Osteoblast (primary cell): ENCODE results near the gene BSG. TPM values are rescaled to one million over a fixed set of nuclear protein-coding genes. Genes with fewer than 3 reads are reported as not detected.

Experiments used
- DNase-seq: peaks from one replicate; pipeline ENCODE4 v3.0.0; 2011; ENCODE audit warnings: low spot score, mixed read lengths; ENCODE audit not compliant: insufficient read length; ENCODE audit errors: missing footprints
- H2AFZ ChIP-seq: 2 replicates; pipeline ENCODE4 v1.6.0; 2011; ENCODE audit warnings: mild to moderate bottlenecking, low read length
- H3K27ac ChIP-seq: 2 replicates; pipeline ENCODE4 v1.5.1; 2011; ENCODE audit warnings: mild to moderate bottlenecking, low read depth, low read length, moderate library complexity
- H3K27me3 ChIP-seq: 2 replicates; pipeline ENCODE4 v1.6.0; 2012; ENCODE audit warnings: mild to moderate bottlenecking, control low read depth, inconsistent platforms, low read length, moderate library complexity; ENCODE audit not compliant: insufficient read depth
- H3K36me3 ChIP-seq: 2 replicates; pipeline ENCODE4 v1.5.1; 2011; ENCODE audit warnings: mild to moderate bottlenecking, low read length, control low read depth, moderate library complexity; ENCODE audit not compliant: insufficient read depth
- H3K4me1 ChIP-seq: 2 replicates; pipeline ENCODE4 v1.5.1; 2011; ENCODE audit warnings: mild to moderate bottlenecking, low read length, control low read depth, moderate library complexity; ENCODE audit not compliant: insufficient read depth
- H3K4me2 ChIP-seq: 2 replicates; pipeline ENCODE4 v1.6.0; 2011; ENCODE audit warnings: mild to moderate bottlenecking, low read length; ENCODE audit not compliant: insufficient read depth
- H3K4me3 ChIP-seq: fragments of 200-600 bp; sonication (generic); 3 replicates; pipeline ENCODE4 v1.5.1; 2012; ENCODE audit warnings: mild to moderate bottlenecking, low read length, inconsistent platforms; ENCODE audit not compliant: insufficient read depth
- H3K79me2 ChIP-seq: 2 replicates; pipeline ENCODE4 v1.6.0; 2012; ENCODE audit warnings: mild to moderate bottlenecking, low read length, control low read depth, inconsistent platforms; ENCODE audit not compliant: insufficient read depth
- H3K9me3 ChIP-seq: 2 replicates; pipeline ENCODE4 v1.5.1; 2011; ENCODE audit warnings: low read depth, low read length, control low read depth
- H4K20me1 ChIP-seq: 2 replicates; pipeline ENCODE4 v1.6.0; 2012; ENCODE audit warnings: mild to moderate bottlenecking, low read length, control low read depth; ENCODE audit not compliant: insufficient read depth
- total RNA-seq: library from RNA; depleted of rRNA; stranded (reverse); fragments of >200 nt; gene quantifications from 2 replicates; pipeline ENCODE4 v1.2.3, GENCODE V29; 2012
- TF ChIP-seq, protein P1 (sequence below): IDR thresholded peaks from 2 replicates; pipeline ENCODE4 v1.5.1; 2011; ENCODE audit warnings: mild to moderate bottlenecking, low read depth, low read length, moderate library complexity; ENCODE audit errors: extremely low read depth

The BSG gene
- total RNA-seq, 1 donor = 273 TPM

- H4K20me1 ChIP-seq = no peaks in the 10 kb centered on the region
- no peaks in the 10 kb centered on the region for H3K9me3 ChIP-seq
- H3K4me3 ChIP-seq = no peak overlapping the region
- no peak overlapping the region for H3K4me2 ChIP-seq
- H3K4me1 ChIP-seq = peaks cover 3% of the 10 kb centered on the region
- H3K27me3 ChIP-seq = no peaks in the 10 kb centered on the region
- H3K79me2 ChIP-seq = no peaks in the 10 kb centered on the region
- no peaks in the 10 kb centered on the region for H3K36me3 ChIP-seq
- no peak overlapping the region for H3K27ac ChIP-seq
- TF ChIP-seq, protein P1, sequence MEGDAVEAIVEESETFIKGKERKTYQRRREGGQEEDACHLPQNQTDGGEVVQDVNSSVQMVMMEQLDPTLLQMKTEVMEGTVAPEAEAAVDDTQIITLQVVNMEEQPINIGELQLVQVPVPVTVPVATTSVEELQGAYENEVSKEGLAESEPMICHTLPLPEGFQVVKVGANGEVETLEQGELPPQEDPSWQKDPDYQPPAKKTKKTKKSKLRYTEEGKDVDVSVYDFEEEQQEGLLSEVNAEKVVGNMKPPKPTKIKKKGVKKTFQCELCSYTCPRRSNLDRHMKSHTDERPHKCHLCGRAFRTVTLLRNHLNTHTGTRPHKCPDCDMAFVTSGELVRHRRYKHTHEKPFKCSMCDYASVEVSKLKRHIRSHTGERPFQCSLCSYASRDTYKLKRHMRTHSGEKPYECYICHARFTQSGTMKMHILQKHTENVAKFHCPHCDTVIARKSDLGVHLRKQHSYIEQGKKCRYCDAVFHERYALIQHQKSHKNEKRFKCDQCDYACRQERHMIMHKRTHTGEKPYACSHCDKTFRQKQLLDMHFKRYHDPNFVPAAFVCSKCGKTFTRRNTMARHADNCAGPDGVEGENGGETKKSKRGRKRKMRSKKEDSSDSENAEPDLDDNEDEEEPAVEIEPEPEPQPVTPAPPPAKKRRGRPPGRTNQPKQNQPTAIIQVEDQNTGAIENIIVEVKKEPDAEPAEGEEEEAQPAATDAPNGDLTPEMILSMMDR = no peak
- DNase-seq = no peak
- H2AFZ ChIP-seq = no peak overlapping the region
Measured at GRCh38 chr19:525857-526419, 46.5 kb upstream of the BSG start.

GRCh38 chr19:530134-531008, 42.0 kb upstream of the BSG start:
- H3K4me1 ChIP-seq = peaks cover 10% of the 10 kb centered on the region
- H2AFZ ChIP-seq = peak overlapping the region; percentile 80
- no peaks in the 10 kb centered on the region for H3K36me3 ChIP-seq
- H4K20me1 ChIP-seq = peaks cover 27% of the 10 kb centered on the region
- H3K79me2 ChIP-seq = peaks cover 36% of the 10 kb centered on the region
- no peaks in the 10 kb centered on the region for H3K27me3 ChIP-seq
- H3K4me3 ChIP-seq = peak overlapping the region; percentile 89
- TF ChIP-seq, protein P1 = no peak
- H3K4me2 ChIP-seq = peak overlapping the region; percentile 86
- no peak for DNase-seq
- H3K27ac ChIP-seq = peak overlapping the region; percentile 48
- H3K9me3 ChIP-seq = no peaks in the 10 kb centered on the region

DNA sequence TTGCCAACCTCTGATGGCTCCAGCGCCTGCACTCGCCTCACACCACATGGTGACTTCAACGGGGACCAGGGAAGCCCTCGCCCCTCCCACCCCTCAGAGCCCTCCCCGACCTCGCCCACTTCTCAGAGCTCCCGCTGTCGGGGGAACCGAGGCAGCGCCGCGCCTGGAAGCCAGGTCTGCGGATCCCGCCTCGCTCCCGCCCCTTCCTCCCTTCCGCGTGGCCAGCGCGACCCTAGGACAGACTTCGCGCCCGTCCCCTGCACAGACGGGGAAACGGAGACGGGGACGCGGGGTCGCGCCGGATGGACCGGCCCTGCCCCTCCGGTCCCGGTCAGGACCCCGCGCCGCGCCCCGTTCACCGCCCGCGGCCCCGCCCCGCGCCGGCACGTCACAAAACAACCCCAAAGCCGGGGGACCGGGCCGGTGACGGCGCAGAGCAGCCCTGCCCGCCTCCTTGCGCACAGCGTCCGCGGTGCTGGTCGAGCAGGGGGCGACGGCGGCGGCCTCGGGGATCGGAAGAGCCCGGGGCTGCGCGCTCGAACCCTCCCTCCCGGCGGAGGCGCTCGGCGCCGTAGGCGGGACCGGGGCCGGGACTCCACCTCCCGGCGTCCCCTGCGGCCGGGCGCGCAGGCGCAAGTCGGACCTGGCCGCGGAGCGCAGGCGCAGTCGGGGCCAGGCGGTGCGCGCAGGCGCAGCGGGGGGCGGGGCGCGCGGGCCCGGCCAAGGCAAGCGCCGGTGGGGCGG, 41.2 kb upstream of the BSG start:
- Histone ChIP-seq H3K4me1 (peaks cover 10% of the 10 kb centered on the region), H3K4me2 (peak overlapping the region; percentile 86), H3K4me3 (peak overlapping the region; percentile 89), H3K27me3 (no peaks in the 10 kb centered on the region), H3K27ac (peak overlapping the region; percentile 48), H3K9me3 (no peaks in the 10 kb centered on the region), H4K20me1 (peaks cover 32% of the 10 kb centered on the region), H3K79me2 (peaks cover 44% of the 10 kb centered on the region), H2AFZ (peak overlapping the region; percentile 80), H3K36me3 (peaks cover 2% of the 10 kb centered on the region)
- peak; percentile 100 for DNase-seq
- TF ChIP-seq, protein P1 = no peak
